Measurements from ENCODE around the gene PCSK5.

The PCSK5 gene

DNA sequence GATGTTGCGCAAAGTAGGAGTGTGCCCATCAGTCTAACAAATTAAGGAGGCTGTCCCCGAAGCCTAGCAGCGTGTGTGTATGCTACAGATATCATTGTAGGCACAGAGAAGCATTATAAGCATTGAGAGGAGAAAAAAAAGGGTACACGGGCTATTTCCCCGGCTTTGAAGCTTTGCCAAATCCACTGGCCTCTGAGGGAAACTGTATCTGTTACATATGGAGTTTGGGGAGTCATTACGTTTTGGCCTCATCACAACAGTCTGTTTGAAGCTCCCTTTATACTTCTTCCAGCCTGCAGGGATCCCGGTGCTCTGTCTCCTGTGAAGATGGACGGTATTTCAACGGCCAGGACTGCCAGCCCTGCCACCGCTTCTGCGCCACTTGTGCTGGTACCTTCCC is 297.8 kb downstream of the PCSK5 start:
- DNase-seq (ENCODE audit: low read depth) = no peak
- no peak overlapping the region for H3K4me3 ChIP-seq (ENCODE audit: low read depth, low read length)
- no peak for TF ChIP-seq CTCF (IDR thresholded peaks at IDR 0.05; ENCODE audit: control insufficient read depth, extremely low read depth, insufficient read depth)

GRCh38 chr9:76188905-76189304 is 298.4 kb downstream of the PCSK5 start:
- TF ChIP-seq CTCF (IDR thresholded peaks at IDR 0.05; ENCODE audit: control insufficient read depth, extremely low read depth, insufficient read depth) = no peak
- no peak for DNase-seq (ENCODE audit: low read depth)
- H3K4me3 ChIP-seq (ENCODE audit: low read depth, low read length) = no peak overlapping the region

GRCh38 chr9:76191493-76191892 is 301.0 kb downstream of the PCSK5 start:
- TF ChIP-seq CTCF (IDR thresholded peaks at IDR 0.05; ENCODE audit: control insufficient read depth, extremely low read depth, insufficient read depth) = no peak
- no peak overlapping the region for H3K4me3 ChIP-seq (ENCODE audit: low read depth, low read length)
- no peak for DNase-seq (ENCODE audit: low read depth)

DNA sequence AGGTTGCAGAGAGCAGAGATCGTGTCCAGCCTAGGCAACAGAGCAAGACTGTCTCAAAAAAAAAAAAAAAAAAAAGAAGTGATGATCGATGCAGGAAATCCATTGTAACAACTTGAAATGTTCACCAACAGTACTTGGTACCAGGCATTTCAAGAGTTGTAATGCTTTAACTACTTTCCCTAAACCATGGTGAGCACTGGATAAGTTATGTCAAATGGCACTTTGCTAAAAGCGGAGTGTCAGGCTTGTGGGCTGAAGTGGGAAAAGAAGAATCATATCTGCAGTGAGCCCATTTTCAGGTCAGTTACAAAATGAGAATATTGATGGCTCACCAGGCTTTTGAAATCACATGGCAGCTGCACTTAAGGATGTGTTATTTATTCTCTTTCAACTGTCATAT is 301.5 kb downstream of the PCSK5 start:
- TF ChIP-seq CTCF (IDR thresholded peaks at IDR 0.05; ENCODE audit: control insufficient read depth, extremely low read depth, insufficient read depth) = no peak

DNA sequence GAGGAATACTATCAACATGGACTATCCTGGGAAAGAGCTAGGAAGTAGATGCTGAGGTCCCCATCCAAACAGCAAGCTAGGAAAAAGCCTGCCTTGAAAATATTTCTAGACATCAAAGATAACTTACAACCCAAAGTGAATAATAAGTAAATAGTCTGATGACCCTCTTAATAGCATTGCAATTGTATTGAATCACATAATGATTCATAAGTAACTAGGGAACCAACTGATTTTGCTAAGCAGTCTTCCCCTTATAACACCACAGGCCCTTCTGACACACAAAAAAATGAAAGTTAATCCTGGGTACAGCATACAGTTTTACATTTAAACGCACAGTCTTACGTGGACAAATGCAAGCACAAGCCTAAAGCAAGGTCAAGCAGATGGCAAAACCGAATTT is 304.4 kb downstream of the PCSK5 start:
- no peak overlapping the region for H3K4me3 ChIP-seq (ENCODE audit: low read depth, low read length)
- no peak for TF ChIP-seq CTCF (IDR thresholded peaks at IDR 0.05; ENCODE audit: control insufficient read depth, extremely low read depth, insufficient read depth)
- no peak for DNase-seq (ENCODE audit: low read depth)

More for the DNA sequence above, 301.5 kb downstream of the PCSK5 start:
- no peak overlapping the region for H3K4me3 ChIP-seq (ENCODE audit: low read depth, low read length)
- no peak for DNase-seq (ENCODE audit: low read depth)

- TF ChIP-seq CTCF (IDR thresholded peaks at IDR 0.05; ENCODE audit: control insufficient read depth, extremely low read depth, insufficient read depth) = no peak
- no peak for DNase-seq (ENCODE audit: low read depth)
- H3K4me3 ChIP-seq (ENCODE audit: low read depth, low read length) = no peak overlapping the region
Measured at GRCh38 chr9:76198336-76198735, 307.9 kb downstream of the PCSK5 start.

GRCh38 chr9:76200315-76200714 is 309.8 kb downstream of the PCSK5 start:
- no peak for DNase-seq (ENCODE audit: low read depth)
- no peak overlapping the region for H3K4me3 ChIP-seq (ENCODE audit: low read depth, low read length)
- TF ChIP-seq CTCF (IDR thresholded peaks at IDR 0.05; ENCODE audit: control insufficient read depth, extremely low read depth, insufficient read depth) = no peak

All from LNCaP clone FGC (cell line).